Ovary (tissue), 9 donors: ENCODE measurements around the gene ERBIN. TPM values are rescaled to one million over a fixed set of nuclear protein-coding genes. Genes with fewer than 3 reads are reported as not detected.

Experiments
- DNase-seq, 5 donors: peaks; one replicate each; pipeline ENCODE4 v3.0.0-alpha.2; 2019 to 2020
- H3K27ac ChIP-seq, 2 donors: fragments of 200-600 bp; one replicate each; pipeline versions ENCODE4 v1.5.1 to v1.8.0; 2019 to 2022
- H3K27me3 ChIP-seq: fragments of 200-600 bp; one replicate; pipeline ENCODE4 v1.8.0; 2022
- H3K36me3 ChIP-seq: fragments of 200-600 bp; sonication (generic); one replicate; pipeline ENCODE4 v1.5.1; 2019
- H3K4me1 ChIP-seq: one replicate; pipeline ENCODE4 v1.8.1; 2013; ENCODE audit warnings: mild to moderate bottlenecking, moderate library complexity; ENCODE audit not compliant: insufficient read depth
- H3K4me3 ChIP-seq: fragments of 200-600 bp; sonication (generic); one replicate; pipeline ENCODE4 v1.5.1; 2017
- H3K9me3 ChIP-seq, 2 donors: fragments of 200-600 bp in 1 of 2; sonication (generic) in 1 of 2; one replicate each; pipeline versions ENCODE4 v1.5.1 to v1.8.1; 2013 to 2019; ENCODE audit warnings: mild to moderate bottlenecking in 1 of 2, moderate library complexity in 1 of 2
- CTCF ChIP-seq, 3 donors: fragments of 450-650 bp in 2 of 3; fragments of 200-600 bp in 1 of 3; IDR thresholded peaks; one replicate each; pipeline versions ENCODE4 v1.5.1 to v1.8.0; 2016 to 2022; ENCODE audit warnings: antibody characterized with exemption in 3 of 3, mild to moderate bottlenecking in 1 of 3
- EP300 ChIP-seq: sonication (generic); formaldehyde crosslinking; IDR thresholded peaks from one replicate; pipeline ENCODE4 v1.6.1; 2017; ENCODE audit warnings: antibody characterized with exemption
- POLR2A ChIP-seq: fragments of 450-650 bp; IDR thresholded peaks from one replicate; pipeline ENCODE4 v1.6.1; 2017; ENCODE audit warnings: antibody characterized with exemption, mild to moderate bottlenecking, moderate library complexity
- WGBS, 3 donors: extraction: QIAGEN DNeasy Blood & Tissue Kit in 1 of 3; methylation state at CpG; one replicate each; pipeline versions ENCODE4 v1.1.5 to v1.1.7; 2013 to 2017; 5-methylcytosine and 5-hydroxymethylcytosine counted together
- intact Hi-C, 4 donors: fragments of 100-400 bp; cut with DNase I; formaldehyde crosslinking; loops; one replicate each; pipeline versions ENCODE4 v1.11.0 to v1.15.1; 2022 to 2023
- polyA plus RNA-seq, 2 donors: library from polyadenylated mRNA; stranded (reverse); fragments of 200-250 nt in 1 of 2; fragments of 350-450 nt in 1 of 2; fragmentation: Illumina TruSeq in 1 of 2; extraction: RNeasy Lipid Tissue Mini Kit (QIAGEN cat#74804) in 1 of 2; gene quantifications; one replicate each; pipeline ENCODE4 v1.2.3, GENCODE V29; 2013 to 2014
- total RNA-seq, 7 donors: library from RNA; depleted of rRNA in 2 of 7; stranded (reverse); fragments of >200 nt in 2 of 7; fragmentation: NEBNext Ultra II Directional in 3 of 7; extraction: Animal tissue kit (Norgen Biotek cat#: 25700) in 3 of 7; gene quantifications; one replicate each; pipeline versions ENCODE4 v1.1.0 to v1.2.4, GENCODE V29; 2016 to 2023
- donor health status: DM: no; HTN: no; CAD: no; lungs with moderate emphysema.
- donor health status: DM: no; HTN: no; CAD: no.
- donor health status: Bipolar disorder and iron deficiency.
- donor health status: DM: yes; HTN: yes; CAD: no.
- donor health status: DM: no; HTN: no; CAD: no.
- donor health status: DM: yes; HTN: yes; CAD: no.

Gene ERBIN
- total and polyA plus RNA-seq, 9 donors: 20.2 to 67.9 (median 57.5) TPM

- intact Hi-C loops: loop anchor here (5.0 to 10.0 kb wide), 2 partner anchors 213 to 216 kb away; partner anchors contain the start of gene SREK1 (in 4 of the 4)
- DNase-seq: no peak
- no peaks in the 10 kb centered on the region for H3K9me3 ChIP-seq
- no peaks in the 10 kb centered on the region for H3K36me3 ChIP-seq
- H3K4me3 ChIP-seq: peak overlapping the region; percentile 62
- WGBS, 3 donors: 51 to 56% (median 54%) methylated on average over 3 of the region's 3 CpGs
- no peak overlapping the region for H3K27ac ChIP-seq
- H3K4me1 ChIP-seq: no peaks in the 10 kb centered on the region
- no peaks in the 10 kb centered on the region for H3K27me3 ChIP-seq
- TF ChIP-seq EP300 (no peak), CTCF (IDR thresholded peaks at IDR 0.05) (no peak), POLR2A (no peak)
Observed at GRCh38 chr5:65928860-65929259, 2.5 kb downstream of the ERBIN start.

- H3K9me3 ChIP-seq: no peaks in the 10 kb centered on the region
- H3K36me3 ChIP-seq: no peaks in the 10 kb centered on the region
- DNase-seq: no peak
- TF ChIP-seq POLR2A: no peak
- no peak for TF ChIP-seq CTCF (IDR thresholded peaks at IDR 0.05)
- TF ChIP-seq EP300: no peak
- no peak overlapping the region for H3K4me3 ChIP-seq
- WGBS, 3 donors: 94 to 98% (median 94%) methylated on average over 4 of the region's 4 CpGs
- peaks cover 1% of the 10 kb centered on the region for H3K4me1 ChIP-seq
- no peaks in the 10 kb centered on the region for H3K27me3 ChIP-seq
- intact Hi-C loops: no loop called here
- no peak overlapping the region for H3K27ac ChIP-seq
Observed at GRCh38 chr5:65932676-65933075, 6.3 kb downstream of the ERBIN start.

DNA sequence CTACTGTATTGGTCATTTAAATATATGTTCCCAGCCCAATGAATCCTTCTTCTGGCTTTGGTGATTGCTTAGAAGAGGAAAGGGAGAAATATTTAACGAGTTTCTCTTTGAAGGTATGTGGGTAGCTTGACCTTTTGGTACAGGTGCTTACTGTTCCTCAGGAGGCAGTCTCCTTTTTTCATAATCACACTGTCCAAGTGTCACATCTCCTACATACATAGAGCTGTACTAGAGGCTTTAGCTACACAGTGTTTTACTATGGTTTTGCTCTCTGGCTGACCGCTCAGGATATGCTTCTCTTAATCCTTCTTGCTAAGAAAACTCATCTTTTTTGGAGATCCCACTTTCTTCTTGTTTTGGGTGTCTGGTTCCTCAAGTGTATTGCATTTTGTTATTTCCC lies 6.9 kb downstream of the ERBIN start:
- peaks cover 1% of the 10 kb centered on the region for H3K4me1 ChIP-seq
- no peaks in the 10 kb centered on the region for H3K36me3 ChIP-seq
- no peaks in the 10 kb centered on the region for H3K27me3 ChIP-seq
- DNase-seq: no peak
- WGBS, 3 donors: 71 to 80% (median 77%) methylated on average over 2 of the region's 2 CpGs
- no peak for TF ChIP-seq CTCF (IDR thresholded peaks at IDR 0.05)
- no peak for TF ChIP-seq POLR2A
- TF ChIP-seq EP300: no peak
- no peak overlapping the region for H3K4me3 ChIP-seq
- intact Hi-C loops: no loop called here
- H3K27ac ChIP-seq: no peak overlapping the region
- H3K9me3 ChIP-seq: no peaks in the 10 kb centered on the region

GRCh38 chr5:65938256-65938655 lies 11.9 kb downstream of the ERBIN start:
- H3K4me1 ChIP-seq: peaks cover 1% of the 10 kb centered on the region
- H3K4me3 ChIP-seq: no peak overlapping the region
- no peaks in the 10 kb centered on the region for H3K27me3 ChIP-seq
- no peak overlapping the region for H3K27ac ChIP-seq
- intact Hi-C loops: no loop called here
- TF ChIP-seq CTCF (IDR thresholded peaks at IDR 0.05) (no peak), POLR2A (no peak), EP300 (no peak)
- H3K36me3 ChIP-seq: no peaks in the 10 kb centered on the region
- no peaks in the 10 kb centered on the region for H3K9me3 ChIP-seq
- 89 to 97% (median 93%) methylated on average over 5 of the region's 5 CpGs for WGBS, 3 donors
- no peak for DNase-seq

DNA sequence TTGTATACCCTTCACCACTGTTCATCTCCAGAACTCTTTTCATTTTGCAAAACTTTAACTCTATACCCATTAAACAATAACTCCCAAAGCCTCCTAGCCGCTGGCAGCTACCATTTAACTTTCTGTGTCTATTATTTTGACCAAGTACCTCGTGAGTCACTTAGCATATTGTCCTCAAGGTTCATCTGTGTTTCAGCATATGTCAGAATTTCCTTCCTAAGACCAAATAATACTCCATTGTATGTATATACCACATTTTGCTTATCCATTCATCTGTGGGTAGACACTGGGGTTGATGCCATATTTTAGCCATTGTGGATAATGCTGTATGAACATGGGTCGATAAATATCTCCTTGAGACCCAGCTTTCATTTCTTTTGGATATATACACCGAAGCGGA lies 17.4 kb downstream of the ERBIN start:
- TF ChIP-seq CTCF (IDR thresholded peaks at IDR 0.05): no peak
- TF ChIP-seq EP300: no peak
- TF ChIP-seq POLR2A: no peak
- 96 to 98% (median 96%) methylated on average over 5 of the region's 5 CpGs for WGBS, 3 donors
- peaks cover 1% of the 10 kb centered on the region for H3K4me1 ChIP-seq
- H3K27me3 ChIP-seq: no peaks in the 10 kb centered on the region
- intact Hi-C loops: no loop called here
- no peak overlapping the region for H3K4me3 ChIP-seq
- no peak overlapping the region for H3K27ac ChIP-seq
- no peaks in the 10 kb centered on the region for H3K36me3 ChIP-seq
- no peak for DNase-seq
- no peaks in the 10 kb centered on the region for H3K9me3 ChIP-seq
